Left ventricle myocardium inferior (tissue), 1 donor: Measurements from ENCODE around the gene RPS10. TPM values are rescaled to one million over a fixed set of nuclear protein-coding genes. Genes with fewer than 3 reads are reported as not detected.

Experiments used
- DNase-seq: peaks from one replicate; pipeline ENCODE4 v3.0.0-alpha.2; 2020
- H3K27ac ChIP-seq: fragments of 200-600 bp; replicated peaks from 2 replicates; pipeline ENCODE4 v1.8.0; 2021
- H3K27me3 ChIP-seq: fragments of 200-600 bp; 2 replicates; pipeline ENCODE4 v1.8.0; 2021; ENCODE audit warnings: low read depth
- H3K36me3 ChIP-seq: fragments of 200-600 bp; 2 replicates; pipeline ENCODE4 v1.8.0; 2021
- H3K4me1 ChIP-seq: fragments of 200-600 bp; 2 replicates; pipeline ENCODE4 v1.8.0; 2021
- H3K4me3 ChIP-seq: fragments of 200-600 bp; 2 replicates; pipeline ENCODE4 v1.8.0; 2021; ENCODE audit warnings: mild to moderate bottlenecking, moderate library complexity
- H3K9me3 ChIP-seq: fragments of 200-600 bp; replicated peaks from 2 replicates; pipeline ENCODE4 v1.8.0; 2021
- intact Hi-C: fragments of 100-400 bp; cut with micrococcal nuclease; formaldehyde crosslinking; loops from one replicate; pipeline ENCODE4 v1.11.0; 2022
- total RNA-seq: library from RNA; stranded (reverse); fragmentation: NEBNext Ultra II Directional; extraction: Animal tissue kit (Norgen Biotek cat#: 25700); gene quantifications from one replicate; pipeline ENCODE4 v1.2.1, GENCODE V29; 2021
- TF ChIP-seq, protein P1 (sequence below): fragments of 200-600 bp; IDR thresholded peaks from 2 replicates; pipeline ENCODE4 v1.8.0; 2021; ENCODE audit warnings: antibody characterized with exemption, mild to moderate bottlenecking, borderline replicate concordance
- donor health status: DM: no; HTN: yes; CAD: no; lungs with severe emphysema.

RPS10 gene
- total RNA-seq, 1 donor from 2014 or later, result 678 TPM

DNA sequence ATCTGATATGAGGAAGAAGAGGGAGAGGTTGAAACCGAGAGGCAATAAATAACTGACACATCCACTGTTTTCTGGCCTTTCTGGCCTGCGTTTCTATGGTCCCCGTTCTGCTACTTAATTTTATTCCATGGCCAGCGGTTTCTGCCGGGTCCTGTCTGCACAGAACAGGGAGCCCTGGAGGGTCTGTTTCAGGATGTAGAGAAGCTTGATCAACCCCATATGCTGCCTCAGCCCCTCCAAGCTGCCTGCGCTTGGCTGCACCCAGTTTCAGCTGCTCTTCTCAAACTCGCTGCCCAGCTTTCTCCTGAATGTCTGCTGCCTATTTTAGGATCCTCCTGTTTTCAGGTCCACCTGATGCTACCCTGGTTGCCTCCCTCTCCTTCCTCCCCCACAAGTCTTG, 21.5 kb upstream of the RPS10 start:
- H3K4me1 ChIP-seq, result no peaks in the 10 kb centered on the region

DNA sequence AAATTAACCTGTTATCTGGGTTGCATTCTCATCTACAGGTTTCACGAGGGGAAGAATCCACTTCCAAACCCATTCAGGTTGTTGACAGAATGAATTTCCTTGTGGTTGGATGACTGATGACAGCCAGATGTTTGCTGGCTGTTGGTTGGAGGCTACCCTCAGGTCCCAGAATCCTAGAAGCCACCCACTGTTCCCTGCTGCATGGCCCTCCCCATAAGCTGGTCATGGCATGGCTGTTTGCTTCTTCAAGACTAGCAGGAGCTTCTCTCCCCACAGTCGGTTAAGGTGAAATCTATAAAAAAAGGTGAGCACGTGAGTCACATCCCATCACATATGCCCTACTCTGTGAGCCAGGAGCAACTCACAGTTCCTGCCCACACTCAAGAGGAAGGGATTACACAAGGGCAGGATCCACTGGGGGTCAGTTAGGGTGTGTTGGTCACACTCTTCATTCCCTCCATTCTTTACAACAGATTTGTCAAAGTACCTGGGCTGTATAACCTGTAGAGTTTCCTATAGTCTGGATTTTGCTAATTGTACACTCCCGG, 19.5 kb upstream of the RPS10 start:
- H3K27ac ChIP-seq, result no peak overlapping the region
- H3K36me3 ChIP-seq, result no peaks in the 10 kb centered on the region
- intact Hi-C loops, result no loop called here
- no peaks in the 10 kb centered on the region for H3K4me1 ChIP-seq
- DNase-seq, result no peak
- TF ChIP-seq, protein P1, sequence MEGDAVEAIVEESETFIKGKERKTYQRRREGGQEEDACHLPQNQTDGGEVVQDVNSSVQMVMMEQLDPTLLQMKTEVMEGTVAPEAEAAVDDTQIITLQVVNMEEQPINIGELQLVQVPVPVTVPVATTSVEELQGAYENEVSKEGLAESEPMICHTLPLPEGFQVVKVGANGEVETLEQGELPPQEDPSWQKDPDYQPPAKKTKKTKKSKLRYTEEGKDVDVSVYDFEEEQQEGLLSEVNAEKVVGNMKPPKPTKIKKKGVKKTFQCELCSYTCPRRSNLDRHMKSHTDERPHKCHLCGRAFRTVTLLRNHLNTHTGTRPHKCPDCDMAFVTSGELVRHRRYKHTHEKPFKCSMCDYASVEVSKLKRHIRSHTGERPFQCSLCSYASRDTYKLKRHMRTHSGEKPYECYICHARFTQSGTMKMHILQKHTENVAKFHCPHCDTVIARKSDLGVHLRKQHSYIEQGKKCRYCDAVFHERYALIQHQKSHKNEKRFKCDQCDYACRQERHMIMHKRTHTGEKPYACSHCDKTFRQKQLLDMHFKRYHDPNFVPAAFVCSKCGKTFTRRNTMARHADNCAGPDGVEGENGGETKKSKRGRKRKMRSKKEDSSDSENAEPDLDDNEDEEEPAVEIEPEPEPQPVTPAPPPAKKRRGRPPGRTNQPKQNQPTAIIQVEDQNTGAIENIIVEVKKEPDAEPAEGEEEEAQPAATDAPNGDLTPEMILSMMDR, result no peak
- peaks cover 7% of the 10 kb centered on the region for H3K27me3 ChIP-seq
- H3K4me3 ChIP-seq, result no peak overlapping the region
- H3K9me3 ChIP-seq, result no peaks in the 10 kb centered on the region

More for the DNA sequence above, 21.5 kb upstream of the RPS10 start:
- Histone ChIP-seq H3K27me3 (peaks cover 7% of the 10 kb centered on the region), H3K9me3 (peaks cover 7% of the 10 kb centered on the region), H3K4me3 (no peak overlapping the region), H3K36me3 (no peaks in the 10 kb centered on the region), H3K27ac (no peak overlapping the region)
- intact Hi-C loops, result no loop called here
- no peak for DNase-seq
- TF ChIP-seq, protein P1, result no peak

DNA sequence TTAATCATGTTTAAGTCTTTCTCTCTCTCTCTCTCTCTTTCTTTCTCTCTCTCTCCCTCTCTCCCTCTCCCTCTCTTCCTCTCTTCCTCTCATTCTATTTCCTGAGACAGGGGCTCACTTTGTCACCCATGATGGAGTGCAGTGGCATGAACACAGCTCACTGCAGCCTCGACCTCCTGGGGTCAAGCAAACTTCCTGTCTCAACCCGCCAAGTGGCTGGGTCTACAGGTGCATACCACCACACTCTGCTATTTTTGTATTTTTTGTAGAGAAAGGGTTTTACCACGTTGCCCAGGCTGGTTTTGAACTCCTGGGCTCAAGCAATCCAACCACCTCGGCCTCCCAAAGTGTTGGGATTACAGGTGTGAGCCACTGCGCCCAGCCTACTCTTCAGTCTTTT, 15.7 kb upstream of the RPS10 start:
- no peak overlapping the region for H3K4me3 ChIP-seq
- no peaks in the 10 kb centered on the region for H3K9me3 ChIP-seq
- H3K27me3 ChIP-seq, result peaks cover 7% of the 10 kb centered on the region
- DNase-seq, result no peak
- no peaks in the 10 kb centered on the region for H3K36me3 ChIP-seq
- TF ChIP-seq, protein P1, result no peak
- intact Hi-C loops, result no loop called here
- H3K27ac ChIP-seq, result no peak overlapping the region
- H3K4me1 ChIP-seq, result no peaks in the 10 kb centered on the region

DNA sequence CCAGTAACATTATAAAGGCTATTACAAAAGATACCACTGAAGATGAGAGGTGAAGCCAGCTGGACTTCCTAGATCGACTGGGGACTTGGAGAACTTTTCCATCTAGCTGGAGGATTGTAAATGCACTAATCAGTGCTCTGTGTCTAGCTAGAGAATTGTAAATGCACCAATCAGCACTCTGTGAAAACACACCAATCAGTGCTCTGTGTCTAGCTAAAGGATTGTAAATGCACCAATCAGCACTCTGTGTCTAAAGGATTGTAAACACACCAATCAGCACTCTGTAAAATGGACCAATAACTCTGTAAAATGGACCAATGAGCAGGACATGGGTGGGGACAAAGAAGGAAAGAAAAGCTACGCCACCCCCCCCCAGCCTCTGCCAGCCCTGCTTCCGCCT, 13.6 kb upstream of the RPS10 start:
- DNase-seq, result no peak
- no peak overlapping the region for H3K27ac ChIP-seq
- H3K4me3 ChIP-seq, result no peak overlapping the region
- no peaks in the 10 kb centered on the region for H3K27me3 ChIP-seq
- H3K4me1 ChIP-seq, result no peaks in the 10 kb centered on the region
- no peaks in the 10 kb centered on the region for H3K9me3 ChIP-seq
- intact Hi-C loops, result no loop called here
- TF ChIP-seq, protein P1, result no peak
- H3K36me3 ChIP-seq, result no peaks in the 10 kb centered on the region

DNA sequence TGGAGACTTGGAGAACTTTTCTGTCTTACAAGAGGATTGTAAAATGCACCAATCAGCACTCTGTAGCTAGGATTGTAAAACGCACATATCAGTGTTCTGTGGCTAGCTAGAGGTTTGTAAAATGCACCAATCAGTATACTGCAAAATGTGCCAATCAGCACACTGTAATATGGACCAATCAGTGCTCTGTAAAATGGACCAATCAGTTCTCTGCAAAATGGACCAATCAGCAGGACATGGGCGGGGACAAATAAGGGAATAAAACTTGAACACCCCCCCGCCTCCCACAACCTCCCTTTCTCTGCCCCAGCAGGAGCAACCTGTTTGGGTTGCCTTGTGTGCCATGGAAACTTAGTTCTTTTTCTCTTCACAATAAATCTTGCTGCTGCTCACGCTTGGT, 12.8 kb upstream of the RPS10 start:
- no peak for DNase-seq
- Histone ChIP-seq H3K4me1 (no peaks in the 10 kb centered on the region), H3K36me3 (no peaks in the 10 kb centered on the region), H3K27ac (no peak overlapping the region), H3K27me3 (no peaks in the 10 kb centered on the region), H3K4me3 (no peak overlapping the region), H3K9me3 (no peaks in the 10 kb centered on the region)
- TF ChIP-seq, protein P1, result no peak
- intact Hi-C loops, result no loop called here

DNA sequence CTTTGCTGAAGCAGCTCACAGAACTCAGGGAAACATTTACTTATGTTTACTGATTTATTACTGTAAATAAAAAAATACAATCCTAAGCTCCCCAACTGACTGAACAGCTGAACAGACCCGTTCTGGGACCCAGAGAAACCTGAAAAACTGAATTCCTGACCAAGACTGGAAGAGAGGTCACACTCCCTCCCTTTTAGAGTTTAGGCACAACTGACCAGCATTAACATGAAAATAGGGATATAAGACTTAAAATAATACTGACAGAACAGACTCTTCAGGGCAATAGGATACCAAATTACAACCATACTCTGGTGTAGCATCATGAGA, 11.7 kb upstream of the RPS10 start:
- no peak for DNase-seq
- Histone ChIP-seq H3K36me3 (no peaks in the 10 kb centered on the region), H3K27me3 (no peaks in the 10 kb centered on the region), H3K4me3 (no peak overlapping the region), H3K4me1 (no peaks in the 10 kb centered on the region), H3K27ac (no peak overlapping the region), H3K9me3 (no peaks in the 10 kb centered on the region)
- TF ChIP-seq, protein P1, result no peak
- intact Hi-C loops, result no loop called here
